ENCODE data around the gene LAMTOR4.
A peak's percentile ranks its signal among the peaks of the same experiment; 100 is the strongest.

The LAMTOR4 gene

DNA sequence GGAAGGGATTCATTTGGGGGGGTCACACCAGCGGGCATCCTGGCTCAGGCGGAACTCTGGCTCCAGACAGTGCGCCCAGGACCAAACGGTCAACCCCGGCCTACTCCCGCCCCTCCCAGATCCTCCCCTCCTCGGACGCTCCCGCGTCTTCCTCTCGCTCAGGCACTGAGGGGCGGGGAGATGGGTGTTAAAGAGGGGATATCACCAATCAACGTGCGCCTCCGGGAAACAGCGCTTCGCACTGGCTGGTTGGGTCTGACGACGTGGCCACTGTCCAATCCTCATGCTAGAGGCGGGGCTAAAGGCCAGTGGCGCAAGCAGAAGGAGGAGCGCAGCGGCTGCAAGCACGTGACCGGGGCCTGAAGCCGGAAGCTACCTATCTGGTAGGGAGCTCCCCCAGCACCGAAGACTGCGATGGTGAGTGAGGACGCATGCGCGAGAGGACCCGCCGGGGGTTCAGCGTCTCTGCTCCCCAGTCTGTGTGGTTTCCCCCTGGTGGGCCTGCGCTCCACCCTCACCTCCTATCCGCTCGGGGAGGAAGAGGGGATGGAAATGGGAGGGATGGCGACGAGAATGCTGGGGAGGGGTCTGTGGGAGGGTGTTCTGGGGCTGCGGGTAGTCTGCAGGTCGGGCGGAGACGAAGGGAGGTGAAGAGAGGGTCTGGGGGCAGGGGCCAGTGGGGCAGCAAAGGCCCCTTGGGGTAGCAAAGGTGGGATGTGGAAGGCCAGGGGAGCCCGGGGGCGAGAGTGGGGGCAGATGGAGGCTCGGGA is at the start of gene LAMTOR4:
Gene LAMTOR4 (plus strand): TSS at position 360 of the 770 bp plus-strand sequence. CDS start 55 bp downstream, at position 415.
- peak; percentile 88 to 94 for DNase-seq (ENCODE audit: low read depth in 1 of 2, low spot score in 1 of 2)

DNA sequence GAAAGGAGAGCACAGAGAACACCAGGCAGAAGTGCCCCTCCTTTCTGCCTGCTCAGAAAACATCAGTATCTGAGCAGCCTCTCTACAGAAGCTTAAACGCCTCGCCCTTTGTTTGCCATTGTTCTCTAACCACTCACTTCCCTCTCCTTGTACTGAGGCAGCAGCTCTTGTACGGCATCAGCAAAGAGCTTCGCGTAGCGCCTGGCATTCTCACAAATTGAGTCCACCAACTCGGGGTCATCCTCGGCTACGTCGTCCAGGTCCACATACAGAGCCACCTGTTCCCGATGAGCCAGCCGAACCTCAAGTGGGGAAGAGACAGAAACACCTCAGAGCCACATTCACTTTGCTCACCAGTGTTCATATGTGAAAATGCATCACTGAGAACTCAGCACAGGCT is 49.3 kb upstream of the LAMTOR4 start:
- no peak for DNase-seq (ENCODE audit: low read depth in 1 of 2, low spot score in 1 of 2)

DNA sequence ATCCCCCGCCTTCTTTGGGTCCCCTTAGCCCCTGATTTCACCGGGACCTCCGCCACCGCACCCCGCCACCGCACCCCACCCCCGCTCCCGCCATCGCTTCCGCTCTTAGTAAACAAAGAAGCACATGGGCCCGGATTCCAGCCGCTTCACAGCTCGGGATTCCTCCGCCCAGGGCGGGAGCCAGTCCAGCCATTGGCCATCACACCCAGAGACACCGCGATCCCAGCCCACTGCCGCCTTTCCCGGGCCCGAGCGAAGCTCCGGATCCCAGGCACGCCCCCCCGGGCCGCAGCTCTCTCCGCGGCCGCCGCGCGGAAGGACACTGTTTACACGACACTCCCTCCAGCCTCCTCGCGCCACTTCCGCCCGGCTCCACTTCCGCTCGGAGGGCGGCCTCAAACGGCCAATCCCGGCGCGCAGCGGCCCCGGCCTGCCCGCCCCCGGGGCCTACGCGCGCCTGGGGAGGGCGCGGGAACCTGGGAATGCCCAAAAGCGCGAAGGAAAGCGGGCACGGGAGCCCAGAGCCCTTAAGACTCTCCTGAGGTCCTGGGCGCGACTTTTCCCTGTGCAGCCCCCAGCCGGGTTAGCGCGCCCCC is 48.2 kb upstream of the LAMTOR4 start:
- DNase-seq (ENCODE audit: low read depth in 1 of 2, low spot score in 1 of 2): peak; percentile 72 to 79

DNA sequence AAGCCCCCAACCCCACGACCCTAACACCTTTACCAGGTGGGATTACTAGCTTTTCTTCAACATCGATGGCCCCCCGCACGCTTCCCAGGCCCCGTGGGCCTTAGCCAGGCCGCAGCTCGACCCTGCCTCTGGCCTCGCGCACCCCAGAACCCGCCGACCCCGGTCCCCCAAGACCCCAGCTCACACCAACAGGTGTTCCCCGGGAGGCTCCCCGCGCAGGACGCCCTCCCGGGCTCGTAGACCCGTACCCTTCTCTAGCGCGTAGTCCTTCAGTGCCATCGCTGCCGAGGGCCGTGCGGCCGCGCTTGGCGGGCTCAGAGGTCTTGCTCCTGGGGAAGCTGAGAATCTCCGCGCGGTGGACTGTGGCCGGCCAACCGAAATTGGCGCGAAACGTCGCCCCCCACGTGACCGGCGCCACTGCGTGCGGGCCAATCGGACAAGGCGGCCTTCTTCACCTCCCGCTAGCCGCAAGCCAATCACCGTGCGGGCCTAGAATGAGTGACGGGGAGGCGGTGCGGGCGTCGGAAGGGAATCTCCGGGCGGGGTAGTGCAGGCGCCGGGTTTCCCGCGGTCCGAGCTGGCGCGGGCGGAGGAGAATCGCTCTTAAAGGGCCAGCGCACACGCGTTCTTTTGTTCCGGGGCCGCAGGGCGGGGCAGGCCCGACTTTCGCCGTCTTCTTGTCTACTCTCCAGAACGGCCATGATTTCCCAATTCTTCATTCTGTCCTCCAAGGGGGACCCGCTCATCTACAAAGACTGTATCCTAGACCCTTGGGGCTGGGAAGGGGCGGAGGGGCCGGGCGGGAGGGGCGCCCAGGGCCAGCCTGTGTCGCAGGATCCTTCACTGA is 47.5 kb upstream of the LAMTOR4 start, which contains the start of the genes AP4M1 and MCM7:
Gene AP4M1 (plus strand): TSS at position 628 of the 847 bp plus-strand sequence. CDS start 72 bp downstream, at position 700.
Gene MCM7 (minus strand): TSS at position 382 of the 847 bp plus-strand sequence. CDS start 103 bp downstream, at position 279.
- peak; percentile 88 to 91 for DNase-seq (ENCODE audit: low read depth in 1 of 2, low spot score in 1 of 2)

DNA sequence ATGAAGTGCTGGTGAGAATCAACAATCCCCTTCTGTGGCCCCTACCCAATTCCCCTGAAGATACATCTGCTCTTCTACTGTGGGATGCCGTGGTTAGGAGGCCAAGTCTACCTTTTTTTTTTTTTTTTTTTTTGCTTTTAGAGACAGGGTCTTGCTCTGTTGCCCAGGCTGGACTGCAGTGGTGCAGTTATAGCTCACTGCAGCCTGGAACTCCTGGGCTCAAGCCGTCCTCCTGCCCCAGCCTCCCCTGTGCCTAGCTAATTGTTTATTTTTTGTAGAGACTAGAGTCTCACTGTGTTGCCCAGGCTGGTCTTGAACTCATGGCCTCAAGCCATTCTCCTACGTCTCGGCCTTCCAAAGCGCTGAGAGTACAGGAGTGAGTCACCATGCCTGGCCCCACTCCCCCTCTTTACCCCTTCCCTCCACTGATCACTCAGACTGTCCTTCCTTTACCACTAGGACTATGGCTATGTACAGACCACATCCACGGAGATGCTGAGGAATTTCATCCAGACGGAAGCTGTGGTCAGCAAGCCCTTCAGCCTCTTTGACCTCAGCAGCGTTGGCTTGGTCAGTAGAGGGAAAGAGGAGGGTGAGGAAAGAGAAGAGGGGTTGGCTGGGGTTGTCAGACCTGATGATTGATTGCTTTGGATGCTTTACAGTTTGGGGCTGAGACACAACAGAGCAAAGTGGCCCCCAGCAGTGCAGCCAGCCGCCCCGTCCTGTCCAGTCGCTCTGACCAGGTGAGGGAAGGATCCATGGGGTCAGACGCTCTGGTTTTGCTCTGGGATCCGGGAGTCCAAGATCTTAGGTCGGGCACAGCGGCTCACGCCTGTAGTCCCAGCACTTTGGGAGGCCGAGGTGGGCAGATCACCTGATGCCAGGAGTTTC is 45.5 kb upstream of the LAMTOR4 start:
- DNase-seq (ENCODE audit: low read depth in 1 of 2, low spot score in 1 of 2): no peak

DNA sequence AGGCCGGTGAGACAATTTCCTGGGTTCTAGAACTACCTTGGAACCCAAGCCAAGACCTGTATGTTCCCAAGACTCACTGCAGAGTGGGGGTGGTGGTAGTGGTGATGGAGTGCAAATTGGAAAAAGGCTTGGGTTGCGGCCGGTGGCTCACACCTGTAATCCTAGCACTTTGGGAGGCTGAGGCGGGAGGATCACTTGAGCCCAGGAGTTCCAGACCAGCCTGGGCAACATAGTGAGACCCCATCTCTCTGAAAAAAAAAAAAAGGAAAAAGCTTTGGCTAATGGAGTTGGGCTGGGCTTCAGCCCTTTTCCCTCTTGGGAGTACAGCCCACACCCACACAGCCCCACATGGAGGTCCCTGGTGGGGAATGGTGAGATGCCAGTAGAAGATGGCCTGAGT is 43.2 kb upstream of the LAMTOR4 start:
- no peak for DNase-seq (ENCODE audit: low read depth in 1 of 2, low spot score in 1 of 2)

DNA sequence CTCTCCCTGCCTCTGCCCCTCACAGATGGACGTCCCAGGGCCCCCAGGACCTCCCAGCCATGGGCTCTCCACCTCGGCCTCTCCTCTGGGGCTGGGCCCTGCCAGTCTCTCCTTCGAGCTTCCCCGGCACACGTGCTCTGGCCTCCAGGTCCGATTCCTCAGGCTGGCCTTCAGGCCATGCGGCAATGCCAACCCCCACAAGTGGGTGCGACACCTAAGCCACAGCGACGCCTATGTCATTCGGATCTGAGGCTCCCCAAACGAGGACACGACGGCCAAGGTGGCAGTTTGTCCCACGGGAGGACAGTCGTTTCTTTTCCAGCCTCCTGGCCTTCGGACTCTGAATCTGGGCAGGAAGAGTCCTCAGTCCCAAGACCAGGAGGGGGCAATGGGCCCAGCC is 42.1 kb upstream of the LAMTOR4 start:
- no peak for DNase-seq (ENCODE audit: low read depth in 1 of 2, low spot score in 1 of 2)

DNA sequence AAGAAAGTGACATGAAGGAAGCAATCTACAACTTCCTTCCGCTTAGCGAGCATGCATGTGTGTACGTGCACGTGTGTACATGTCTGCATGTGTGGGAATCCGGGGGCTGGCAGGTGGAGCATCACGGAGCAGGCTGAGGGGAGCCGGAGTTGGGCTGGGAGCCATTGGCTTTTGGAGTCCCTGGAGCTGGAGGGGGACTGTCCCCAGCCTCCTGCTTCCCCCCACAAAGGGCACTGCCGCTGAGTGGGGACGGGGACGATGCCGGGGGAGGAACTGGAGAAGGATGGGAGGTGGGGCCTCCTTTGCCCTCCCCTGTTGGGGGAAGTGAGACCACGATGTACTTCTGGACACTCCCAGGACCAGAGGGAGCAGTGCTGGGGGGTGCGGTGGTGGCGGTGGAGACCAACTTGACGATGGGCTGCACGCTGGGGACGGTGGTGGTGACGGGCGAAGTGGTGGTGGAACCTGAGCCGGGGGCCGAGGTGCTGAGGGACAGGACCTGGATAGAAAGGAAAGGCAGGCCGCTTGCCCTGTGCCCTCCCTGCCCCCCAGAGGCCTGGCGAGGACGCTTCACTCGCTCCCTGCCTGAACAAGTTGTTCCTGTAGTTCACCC is 41.5 kb upstream of the LAMTOR4 start:
- DNase-seq (ENCODE audit: low read depth in 1 of 2, low spot score in 1 of 2): no peak

DNA sequence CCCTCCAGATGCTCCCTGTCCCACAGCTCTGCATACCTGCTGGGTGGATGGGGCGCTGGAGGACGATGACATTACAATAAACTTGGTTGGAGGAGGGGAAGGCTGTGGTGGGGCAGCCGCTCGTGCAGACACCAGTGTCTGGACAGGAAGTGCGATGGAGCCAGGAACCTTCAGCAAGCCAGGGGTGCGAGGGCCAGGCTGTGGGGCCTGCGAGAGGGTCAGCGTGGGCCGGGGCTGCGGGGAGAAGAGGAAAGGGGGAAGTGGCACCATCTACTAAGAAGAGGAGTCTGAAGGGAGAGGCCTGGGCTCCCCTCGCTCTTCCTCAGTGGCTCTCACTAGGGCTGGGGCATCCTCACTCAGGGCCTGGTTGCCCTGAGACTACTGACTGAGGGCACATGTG is 40.8 kb upstream of the LAMTOR4 start:
- no peak for DNase-seq (ENCODE audit: low read depth in 1 of 2, low spot score in 1 of 2)

DNA sequence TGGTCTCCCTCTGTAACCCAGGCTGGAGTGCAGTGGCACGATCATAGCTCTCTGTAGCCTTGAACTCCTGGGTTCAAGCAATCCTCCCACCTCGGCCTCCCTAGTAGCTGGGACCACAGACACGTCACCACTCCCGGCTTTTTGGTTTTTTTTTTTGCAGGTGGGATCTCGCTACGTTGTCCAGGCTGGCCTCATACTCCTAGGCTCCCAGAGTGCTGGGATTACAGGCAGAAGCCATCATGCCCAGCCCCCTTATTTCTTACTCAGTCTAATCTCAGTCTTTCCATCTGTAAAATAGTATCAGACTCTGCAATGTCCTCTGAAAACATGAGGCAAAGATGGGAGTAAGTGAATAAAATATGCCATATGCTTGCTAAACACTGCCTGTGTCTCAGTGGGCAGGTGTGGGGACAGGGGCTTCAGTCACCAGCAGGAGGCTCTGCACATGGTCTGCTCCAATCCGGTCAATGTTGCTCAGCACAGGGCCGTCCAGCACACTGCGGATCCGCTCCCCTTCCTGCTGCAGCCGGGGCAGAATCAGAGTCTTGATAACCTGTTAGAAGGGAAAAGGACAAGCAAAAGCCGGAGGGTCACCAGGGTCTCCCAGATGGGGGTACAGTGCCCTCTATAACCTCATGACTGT is 39.1 kb upstream of the LAMTOR4 start:
- DNase-seq (ENCODE audit: low read depth in 1 of 2, low spot score in 1 of 2): no peak

DNA sequence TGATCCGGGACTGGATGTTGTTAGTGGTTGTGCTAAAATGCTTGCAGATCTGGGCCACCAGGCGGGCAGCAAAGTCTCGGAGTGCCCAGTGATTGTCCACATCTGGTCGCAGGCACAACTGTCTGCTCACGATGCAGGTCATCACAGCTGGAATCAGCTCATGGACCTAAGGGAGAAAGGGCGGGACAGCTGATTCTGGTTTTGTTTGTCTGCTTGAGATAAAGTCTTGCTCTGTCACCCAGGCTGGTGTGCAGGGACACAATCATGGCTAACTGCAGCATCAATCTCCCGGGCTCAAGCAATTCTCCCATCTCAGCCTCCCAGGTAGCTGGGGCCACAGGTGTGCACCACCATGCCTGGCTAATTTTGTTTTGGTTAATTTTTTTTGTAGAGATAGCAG is 37.6 kb upstream of the LAMTOR4 start:
- DNase-seq (ENCODE audit: low read depth in 1 of 2, low spot score in 1 of 2): no peak

DNA sequence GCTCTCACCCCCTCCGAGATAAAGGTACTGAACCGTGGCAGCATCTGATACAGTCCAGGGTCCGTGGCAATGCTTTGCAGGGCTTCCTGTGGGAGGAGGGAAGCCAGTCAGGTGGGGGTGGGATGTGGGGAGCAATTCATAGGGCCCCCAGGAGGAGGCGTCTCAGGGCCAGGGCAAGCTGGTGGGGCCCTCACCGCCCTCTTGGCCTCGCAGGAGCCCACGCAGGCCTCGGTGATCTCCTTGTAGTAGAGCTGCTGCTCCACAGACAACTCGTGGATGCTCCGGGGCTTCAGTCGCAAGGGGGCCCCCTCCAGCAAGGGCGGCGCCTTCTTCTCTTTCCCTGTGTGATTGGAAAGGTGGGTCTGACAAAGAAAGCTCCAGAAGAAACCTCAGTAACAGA is 36.8 kb upstream of the LAMTOR4 start:
- DNase-seq (ENCODE audit: low read depth in 1 of 2, low spot score in 1 of 2): no peak

DNA sequence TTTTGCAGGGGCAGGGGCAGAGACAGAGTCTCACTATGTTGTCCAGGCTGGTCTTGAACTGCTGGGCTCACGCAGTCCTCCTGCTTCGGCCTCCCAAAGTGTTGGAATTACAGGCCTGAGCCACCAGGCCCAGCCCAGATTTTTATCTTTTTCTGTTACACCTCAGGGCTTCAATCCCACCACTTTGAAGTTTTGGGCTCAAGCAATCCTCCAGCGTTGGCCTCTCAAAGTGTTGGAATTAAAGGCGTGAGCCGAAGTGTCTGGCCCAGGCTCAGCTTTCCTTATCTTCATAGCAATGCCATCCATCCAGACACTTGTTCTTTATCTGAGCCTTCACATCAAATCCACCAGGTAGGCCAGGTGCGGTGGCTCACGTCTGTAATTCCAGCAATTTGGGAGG is 33.7 kb upstream of the LAMTOR4 start:
- no peak for DNase-seq (ENCODE audit: low read depth in 1 of 2, low spot score in 1 of 2)

DNA sequence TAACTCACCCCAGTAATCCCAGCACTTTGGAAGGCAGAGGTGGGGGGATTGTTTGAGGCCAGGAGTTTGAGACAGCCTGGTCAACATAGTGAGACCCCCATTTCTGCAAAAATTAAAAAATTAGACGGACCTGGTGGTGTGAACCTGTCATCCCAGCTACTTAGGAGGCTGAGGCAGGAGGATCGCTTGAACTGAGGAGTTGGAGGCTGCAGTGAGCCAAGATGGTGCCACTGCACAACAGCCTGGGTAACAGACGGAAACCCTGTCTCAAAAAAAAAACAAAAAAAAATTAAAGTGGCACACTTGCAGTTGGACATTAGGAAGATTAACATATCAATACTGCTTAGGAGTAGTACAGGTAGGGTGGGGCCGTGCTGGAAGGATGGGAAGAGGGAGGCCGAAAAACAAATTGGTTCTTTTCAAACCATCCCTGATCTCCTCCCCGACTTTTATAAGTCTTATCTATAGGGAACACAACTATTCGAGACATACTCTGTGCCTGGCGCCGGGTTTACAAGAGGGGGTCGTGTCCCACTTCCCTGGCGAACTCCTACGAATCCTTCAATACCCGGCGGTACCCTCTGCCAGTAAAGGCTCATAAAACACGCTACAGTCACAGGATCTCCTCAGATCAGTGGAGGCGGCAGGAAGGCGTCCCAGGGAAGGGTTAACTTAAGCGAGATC is 30.2 kb upstream of the LAMTOR4 start:
- no peak for DNase-seq (ENCODE audit: low read depth in 1 of 2, low spot score in 1 of 2)

DNA sequence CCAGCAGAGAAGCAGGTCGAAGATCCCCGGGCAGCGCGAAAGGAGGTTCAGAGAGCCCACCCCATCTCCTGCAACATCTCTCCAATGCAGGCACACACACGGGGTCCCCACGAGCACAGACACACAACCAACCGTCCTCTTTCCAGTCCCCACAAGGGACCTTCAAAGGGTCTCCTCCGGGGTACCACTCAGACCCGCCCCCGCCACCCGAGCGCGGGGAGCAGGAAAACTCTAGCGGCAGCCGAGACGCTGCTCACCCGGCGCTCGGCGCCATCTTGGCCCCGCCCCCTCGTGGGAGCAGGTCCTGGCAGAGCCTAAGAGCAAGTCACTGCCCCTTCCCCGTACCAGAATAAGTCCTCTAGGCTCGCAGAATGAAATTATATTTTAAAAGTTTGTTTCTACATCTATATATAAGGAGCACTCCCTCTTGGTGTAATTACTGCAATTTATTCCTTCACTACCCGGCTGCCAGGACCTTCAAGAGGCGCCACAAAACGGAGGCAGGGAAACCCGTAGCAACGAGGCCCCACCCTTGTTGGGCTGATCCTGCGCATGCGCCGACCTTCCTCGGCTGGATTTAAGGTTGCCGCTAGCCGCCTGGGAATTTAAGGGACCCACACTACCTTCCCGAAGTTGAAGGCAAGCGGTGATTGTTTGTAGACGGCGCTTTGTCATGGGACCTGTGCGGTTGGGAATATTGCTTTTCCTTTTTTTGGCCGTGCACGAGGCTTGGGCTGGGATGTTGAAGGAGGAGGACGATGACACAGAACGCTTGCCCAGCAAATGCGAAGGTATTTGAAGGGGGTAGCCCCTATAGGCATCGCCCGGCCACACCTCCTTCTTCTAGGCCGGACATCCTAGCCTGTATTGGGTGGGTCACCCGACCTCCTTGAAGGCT is 29.4 kb upstream of the LAMTOR4 start, which contains the start of the genes CNPY4 and TAF6:
Gene CNPY4 (plus strand): TSS at position 563 of the 898 bp plus-strand sequence. CDS start 111 bp downstream, at position 674.
Gene TAF6 (minus strand): TSS at position 287 of the 898 bp plus-strand sequence. CDS start 5,149 bp downstream, outside the sequence.
- peak; percentile 88 to 90 for DNase-seq (ENCODE audit: low read depth in 1 of 2, low spot score in 1 of 2)

DNA sequence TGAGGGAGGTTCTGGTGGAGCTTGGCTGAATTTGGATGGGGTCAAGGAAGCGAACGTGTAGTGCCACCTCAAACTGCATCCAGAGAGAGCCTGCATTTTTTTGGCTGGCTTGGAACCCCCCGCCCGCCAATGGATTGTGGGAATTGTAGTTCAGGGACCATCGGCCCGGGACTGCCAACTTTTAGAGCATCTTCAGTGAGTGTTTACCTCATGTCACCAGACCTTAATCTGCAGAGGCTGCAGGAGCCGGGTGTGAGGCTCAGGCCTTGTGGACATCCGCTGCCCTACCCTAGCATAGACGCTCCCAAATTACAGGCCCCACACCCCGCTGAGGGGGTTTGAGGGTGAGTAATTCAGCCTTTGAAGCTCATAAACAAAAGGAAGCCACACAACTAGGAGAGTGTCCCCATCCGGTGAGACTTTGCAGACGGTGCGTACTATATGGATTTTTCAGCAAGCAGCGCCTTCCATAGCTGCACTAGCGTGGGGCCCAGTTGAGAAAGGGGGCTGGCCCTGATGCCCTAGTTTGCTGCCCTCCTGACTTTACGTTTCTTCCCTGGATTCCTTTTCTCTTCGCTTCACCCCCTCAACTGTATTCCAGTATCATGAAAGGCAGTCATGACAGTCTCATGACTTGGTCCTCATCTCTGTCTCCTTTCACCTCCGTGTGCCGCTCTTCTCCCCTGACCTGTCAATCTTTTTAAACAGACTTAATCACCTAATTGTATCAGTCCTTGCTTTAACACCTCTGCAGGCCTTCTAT is 28.6 kb upstream of the LAMTOR4 start:
- DNase-seq (ENCODE audit: low read depth in 1 of 2, low spot score in 1 of 2): peak; percentile 49 to 52

DNA sequence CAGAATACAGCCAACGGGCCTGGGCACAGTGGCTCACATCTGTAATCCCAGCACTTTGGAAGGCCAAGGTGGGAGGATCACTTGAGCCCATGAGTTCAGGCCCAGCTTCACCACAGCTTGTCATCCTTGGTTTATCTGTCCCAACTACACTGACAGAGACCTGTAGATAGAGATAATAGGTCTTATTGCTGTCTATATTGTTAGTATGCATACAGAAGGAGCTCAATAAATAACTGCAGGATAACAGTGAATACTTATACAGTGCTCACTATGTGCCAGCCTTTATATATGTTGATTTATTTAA is 28.0 kb upstream of the LAMTOR4 start:
- no peak for DNase-seq (ENCODE audit: low read depth in 1 of 2, low spot score in 1 of 2)
